Esophagus squamous epithelium (tissue), 4 donors: ENCODE results near the gene CCDC154.

Experiments used
- CTCF ChIP-seq, 6 experiments: fragments of 450-650 bp in 4 of 6; fragments of 200-600 bp in 2 of 6; sonication (generic) in 2 of 6; IDR thresholded peaks; one replicate each; pipeline ENCODE4 v1.5.1; 2016 to 2019; ENCODE audit warnings: antibody characterized with exemption in 6 of 6, mild to moderate bottlenecking in 4 of 6, moderate library complexity in 4 of 6
- POLR2A ChIP-seq, 4 donors: fragments of 450-650 bp; IDR thresholded peaks; one replicate each; pipeline ENCODE4 v1.6.1; 2017; ENCODE audit warnings: antibody characterized with exemption in 4 of 4, mild to moderate bottlenecking in 4 of 4, moderate library complexity in 3 of 4

- TF ChIP-seq POLR2A (IDR thresholded peaks at IDR 0.05) = no peak
- no peak for TF ChIP-seq CTCF (IDR thresholded peaks at IDR 0.05)
These were observed 17.5 kb downstream of the CCDC154 start for GRCh38 chr16:1426734-1427471.
